CD8-positive, alpha-beta memory T cell (primary cell): ENCODE results near the gene SLX4. TPM values are rescaled to one million over a fixed set of nuclear protein-coding genes. Genes with fewer than 3 reads are reported as not detected.
"Not testable (repeated sequence)": the region's sequence is repeated elsewhere in the genome, so short reads cannot be mapped to it uniquely, and the experiment has no call there.

Experiments used
- CTCF ChIA-PET: fragments of 350-600 bp; sonication (Branson Sonifier 250); formaldehyde crosslinking; loops from one replicate; lab custom pipeline; 2021; ENCODE audit warnings: antibody characterized with exemption; lab: Charles Lee
- POLR2A ChIA-PET: fragments of 350-600 bp; sonication (Branson Sonifier 250); formaldehyde crosslinking; loops from one replicate; lab custom pipeline; 2021; ENCODE audit warnings: antibody characterized with exemption; lab: Charles Lee
- DNase-seq, 5 donors: peaks; one replicate each; pipeline versions ENCODE4 v3.0.0 to v3.0.0-alpha.2; 2020 to 2022; ENCODE audit warnings: mixed read lengths in 1 of 5
- H3K27ac ChIP-seq: one replicate; pipeline ENCODE4 v1.7.0; 2013; ENCODE audit warnings: low read depth, mild to moderate bottlenecking, low read length, moderate library complexity
- H3K27me3 ChIP-seq: 2 replicates; pipeline ENCODE4 v1.7.0; 2013; ENCODE audit warnings: low read length, mild to moderate bottlenecking; ENCODE audit not compliant: insufficient read depth, poor library complexity, severe bottlenecking
- H3K36me3 ChIP-seq: 2 replicates; pipeline ENCODE4 v1.7.0; 2013; ENCODE audit warnings: mild to moderate bottlenecking, low read length, moderate library complexity; ENCODE audit not compliant: insufficient read depth
- H3K4me1 ChIP-seq: 2 replicates; pipeline ENCODE4 v1.7.0; 2013; ENCODE audit warnings: mild to moderate bottlenecking, low read length, moderate library complexity; ENCODE audit not compliant: insufficient read depth
- H3K4me3 ChIP-seq: 2 replicates; pipeline ENCODE4 v1.7.0; 2013; ENCODE audit warnings: mild to moderate bottlenecking, low read length
- H3K9me3 ChIP-seq: 2 replicates; pipeline ENCODE4 v1.7.0; 2013; ENCODE audit warnings: mild to moderate bottlenecking, low read length
- H3K27ac Mint-ChIP-seq, 8 donors: one replicate each; pipeline ENCODE4 v1.8.0; 2020 to 2021; ENCODE audit warnings: mixed read lengths in 8 of 8, mild to moderate bottlenecking in 6 of 8, inconsistent platforms in 3 of 8, moderate library complexity in 3 of 8
- H3K27me3 Mint-ChIP-seq, 2 donors: one replicate each; pipeline ENCODE4 v1.8.0; 2020 to 2021; ENCODE audit warnings: mixed read lengths in 2 of 2, mild to moderate bottlenecking in 1 of 2, moderate library complexity in 1 of 2
- H3K36me3 Mint-ChIP-seq, 3 donors: one replicate each; pipeline ENCODE4 v1.8.0; 2020 to 2021; ENCODE audit warnings: mixed read lengths in 3 of 3, inconsistent platforms in 1 of 3, mild to moderate bottlenecking in 1 of 3
- H3K4me1 Mint-ChIP-seq, 3 donors: one replicate each; pipeline ENCODE4 v1.8.0; 2020 to 2021; ENCODE audit warnings: mixed read lengths in 3 of 3, inconsistent platforms in 1 of 3, mild to moderate bottlenecking in 1 of 3
- H3K4me3 Mint-ChIP-seq, 7 donors: one replicate each; pipeline ENCODE4 v1.8.0; 2020 to 2021; ENCODE audit warnings: mixed read lengths in 7 of 7, mild to moderate bottlenecking in 6 of 7, moderate library complexity in 4 of 7, inconsistent platforms in 2 of 7
- H3K9me3 Mint-ChIP-seq, 5 donors: one replicate each; pipeline ENCODE4 v1.8.0; 2020 to 2022; ENCODE audit warnings: mixed read lengths in 5 of 5, mild to moderate bottlenecking in 3 of 5, moderate library complexity in 2 of 5, inconsistent platforms in 1 of 5
- polyA plus RNA-seq: library from polyadenylated mRNA; unstranded; fragments of 300-500 nt; fragmentation: Illumina TruSeq; gene quantifications from one replicate; pipeline ENCODE4 v1.2.3, GENCODE V29; 2021
- total RNA-seq, 2 experiments: library from RNA; stranded (reverse); gene quantifications; one replicate each; pipeline ENCODE4 v1.2.3, GENCODE V29; 2021

SLX4 gene
- total and polyA plus RNA-seq, 3 experiments from 2014 or later: 0.63 to 11.7 (median 11.6) TPM

GRCh38 chr16:3609895-3610697 is 1.3 kb downstream of the SLX4 start:
- POLR2A ChIA-PET: no interaction called here
- H3K4me1 Mint-ChIP-seq: peaks cover 33 to 47% (median 47%) of the 10 kb centered on the region in 3 donors

GRCh38 chr16:3608976-3609375 is 2.4 kb downstream of the SLX4 start:
- H3K27ac ChIP-seq, H3K27me3 Mint-ChIP-seq, CTCF ChIA-PET, H3K27me3 ChIP-seq, H3K9me3 Mint-ChIP-seq, H3K9me3 ChIP-seq, H3K36me3 ChIP-seq, POLR2A ChIA-PET, H3K4me3 ChIP-seq, DNase-seq: not testable (repeated sequence)
- Mint-ChIP-seq H3K4me3 (peak overlapping the region in 1 of 7 donors; percentile 62), H3K27ac (peak overlapping the region in 2 of 8 donors; percentile 19 to 33), H3K4me1 (peaks cover 25 to 36% (median 36%) of the 10 kb centered on the region in 3 donors), H3K36me3 (peaks cover 0 to 25% (median 2%) of the 10 kb centered on the region in 3 donors)
- H3K4me1 ChIP-seq: peaks cover 23% of the 10 kb centered on the region

More at GRCh38 chr16:3609895-3610697, 1.3 kb downstream of the SLX4 start:
- Mint-ChIP-seq H3K27ac (peak overlapping the region in 7 of 8 donors; percentile 73 to 98 (median 84)), H3K36me3 (peaks cover 0 to 28% (median 2%) of the 10 kb centered on the region in 3 donors), H3K9me3 (no peaks in the 10 kb centered on the region), H3K4me3 (peak overlapping the region; percentile 90 to 99 (median 99)), H3K27me3 (no peaks in the 10 kb centered on the region)
- CTCF ChIA-PET: no interaction called here
- H3K36me3 ChIP-seq: no peaks in the 10 kb centered on the region
- H3K4me1 ChIP-seq: peaks cover 23% of the 10 kb centered on the region
- H3K9me3 ChIP-seq: no peaks in the 10 kb centered on the region
- no peaks in the 10 kb centered on the region for H3K27me3 ChIP-seq
- peak overlapping the region; percentile 83 for H3K27ac ChIP-seq
- DNase-seq: no peak
- H3K4me3 ChIP-seq: peak overlapping the region; percentile 90

GRCh38 chr16:3608069-3608468 is 3.3 kb downstream of the SLX4 start:
- ChIA-PET POLR2A (no interaction called here), CTCF (no interaction called here)
- peaks cover 5 to 30% (median 8%) of the 10 kb centered on the region in 3 donors for H3K36me3 Mint-ChIP-seq
- no peaks in the 10 kb centered on the region for H3K9me3 ChIP-seq
- H3K4me1 Mint-ChIP-seq: peaks cover 20 to 29% (median 29%) of the 10 kb centered on the region in 3 donors
- H3K27ac ChIP-seq: no peak overlapping the region
- H3K9me3 Mint-ChIP-seq: no peaks in the 10 kb centered on the region
- H3K27ac Mint-ChIP-seq: peak overlapping the region in 1 of 8 donors; percentile 33
- no peaks in the 10 kb centered on the region for H3K36me3 ChIP-seq
- DNase-seq: no peak
- no peak overlapping the region for H3K4me3 ChIP-seq
- H3K27me3 Mint-ChIP-seq: no peaks in the 10 kb centered on the region
- H3K27me3 ChIP-seq: no peaks in the 10 kb centered on the region
- peaks cover 17% of the 10 kb centered on the region for H3K4me1 ChIP-seq
- no peak overlapping the region for H3K4me3 Mint-ChIP-seq

- no peak overlapping the region for H3K27ac ChIP-seq
- no peaks in the 10 kb centered on the region for H3K36me3 ChIP-seq
- no peak overlapping the region for H3K4me3 ChIP-seq
- ChIA-PET CTCF (no interaction called here), POLR2A (no interaction called here)
- no peak overlapping the region for H3K4me3 Mint-ChIP-seq
- H3K27me3 Mint-ChIP-seq: no peaks in the 10 kb centered on the region
- H3K27ac Mint-ChIP-seq: no peak overlapping the region
- peaks cover 12% of the 10 kb centered on the region for H3K4me1 ChIP-seq
- no peaks in the 10 kb centered on the region for H3K9me3 Mint-ChIP-seq
- peaks cover 15 to 25% (median 25%) of the 10 kb centered on the region in 3 donors for H3K4me1 Mint-ChIP-seq
- H3K27me3 ChIP-seq: no peaks in the 10 kb centered on the region
- H3K36me3 Mint-ChIP-seq: peaks cover 5 to 32% (median 8%) of the 10 kb centered on the region in 3 donors
- H3K9me3 ChIP-seq: no peaks in the 10 kb centered on the region
- no peak for DNase-seq
Measured at GRCh38 chr16:3607634-3608033, 3.8 kb downstream of the SLX4 start.

- H3K27me3 Mint-ChIP-seq: no peaks in the 10 kb centered on the region
- Histone ChIP-seq H3K4me3 (no peak overlapping the region), H3K27me3 (no peaks in the 10 kb centered on the region), H3K27ac (no peak overlapping the region), H3K36me3 (no peaks in the 10 kb centered on the region), H3K4me1 (peaks cover 10% of the 10 kb centered on the region), H3K9me3 (no peaks in the 10 kb centered on the region)
- CTCF ChIA-PET: no interaction called here
- peak overlapping the region in 1 of 7 donors; percentile 50 for H3K4me3 Mint-ChIP-seq
- POLR2A ChIA-PET: no interaction called here
- H3K9me3 Mint-ChIP-seq: no peaks in the 10 kb centered on the region
- peaks cover 14 to 22% (median 21%) of the 10 kb centered on the region in 3 donors for H3K4me1 Mint-ChIP-seq
- H3K36me3 Mint-ChIP-seq: peaks cover 5 to 35% (median 8%) of the 10 kb centered on the region in 3 donors
- peak overlapping the region in 1 of 8 donors; percentile 36 for H3K27ac Mint-ChIP-seq
- no peak for DNase-seq
Measured at GRCh38 chr16:3607161-3607560, 4.2 kb downstream of the SLX4 start.

GRCh38 chr16:3606441-3606840 is 5.0 kb downstream of the SLX4 start:
- H3K9me3 Mint-ChIP-seq: no peaks in the 10 kb centered on the region
- H3K4me1 Mint-ChIP-seq: peaks cover 8 to 15% (median 14%) of the 10 kb centered on the region in 3 donors
- Histone ChIP-seq H3K9me3 (no peaks in the 10 kb centered on the region), H3K4me3 (no peak overlapping the region), H3K4me1 (peaks cover 10% of the 10 kb centered on the region), H3K27ac (no peak overlapping the region), H3K27me3 (no peaks in the 10 kb centered on the region), H3K36me3 (peaks cover 6% of the 10 kb centered on the region)
- H3K27ac Mint-ChIP-seq: no peak overlapping the region
- no peak for DNase-seq
- CTCF ChIA-PET: no interaction called here
- peak overlapping the region in 1 of 7 donors; percentile 50 for H3K4me3 Mint-ChIP-seq
- H3K27me3 Mint-ChIP-seq: no peaks in the 10 kb centered on the region
- H3K36me3 Mint-ChIP-seq: peaks cover 5 to 36% (median 11%) of the 10 kb centered on the region in 3 donors
- POLR2A ChIA-PET: interaction anchor here (0.6 kb wide), 1 partner anchor 107 kb away, joined by 3 read pairs; no protein-coding TSS in a partner anchor

GRCh38 chr16:3602320-3602653 is 9.1 kb downstream of the SLX4 start:
- no peaks in the 10 kb centered on the region for H3K9me3 ChIP-seq
- no peaks in the 10 kb centered on the region for H3K9me3 Mint-ChIP-seq
- H3K4me3 Mint-ChIP-seq: no peak overlapping the region
- H3K27me3 Mint-ChIP-seq: no peaks in the 10 kb centered on the region
- DNase-seq: no peak
- no peaks in the 10 kb centered on the region for H3K4me1 ChIP-seq
- no peak overlapping the region for H3K4me3 ChIP-seq
- H3K4me1 Mint-ChIP-seq: peaks cover 0 to 4% (median 0%) of the 10 kb centered on the region in 3 donors
- peaks cover 5 to 49% (median 15%) of the 10 kb centered on the region in 3 donors for H3K36me3 Mint-ChIP-seq
- no peaks in the 10 kb centered on the region for H3K27me3 ChIP-seq
- no peak overlapping the region for H3K27ac ChIP-seq
- H3K36me3 ChIP-seq: peaks cover 6% of the 10 kb centered on the region
- H3K27ac Mint-ChIP-seq: no peak overlapping the region
- ChIA-PET POLR2A (no interaction called here), CTCF (no interaction called here)

- no peak overlapping the region for H3K27ac ChIP-seq
- H3K4me3 Mint-ChIP-seq: no peak overlapping the region
- no peaks in the 10 kb centered on the region for H3K27me3 Mint-ChIP-seq
- no peaks in the 10 kb centered on the region for H3K4me1 ChIP-seq
- no peaks in the 10 kb centered on the region for H3K9me3 ChIP-seq
- peaks cover 5 to 48% (median 15%) of the 10 kb centered on the region in 3 donors for H3K36me3 Mint-ChIP-seq
- no peak overlapping the region for H3K27ac Mint-ChIP-seq
- H3K27me3 ChIP-seq: no peaks in the 10 kb centered on the region
- peaks cover 6% of the 10 kb centered on the region for H3K36me3 ChIP-seq
- no peaks in the 10 kb centered on the region for H3K9me3 Mint-ChIP-seq
- H3K4me3 ChIP-seq: no peak overlapping the region
- DNase-seq: no peak
- H3K4me1 Mint-ChIP-seq: no peaks in the 10 kb centered on the region
- ChIA-PET CTCF (no interaction called here), POLR2A (no interaction called here)
Measured at GRCh38 chr16:3601614-3602319, 9.6 kb downstream of the SLX4 start.
